Endothelial cell of umbilical vein (primary cell): ENCODE data around the gene TMEM178B. TPM values are rescaled to one million over a fixed set of nuclear protein-coding genes. Genes with fewer than 3 reads are reported as not detected.
"Not testable (repeated sequence)": the region's sequence is repeated elsewhere in the genome, so short reads cannot be mapped to it uniquely, and the experiment has no call there.

Experiments
- BruUV-seq: library from RNA; stranded (reverse); fragments of 400-500 nt; replicated peaks from 2 replicates; lab custom pipeline; 2021; lab: Mats Ljungman, UMichigan
- CTCF ChIA-PET: fragments of 300-600, 350-600 bp; sonication (Branson Sonifier 250); formaldehyde crosslinking; loops from one replicate; lab custom pipeline; 2021; ENCODE audit warnings: antibody characterized with exemption, inconsistent platforms; lab: Charles Lee
- POLR2A ChIA-PET: fragments of 300-600, 350-600 bp; sonication (Branson Sonifier 250); formaldehyde crosslinking; loops from one replicate; lab custom pipeline; 2021; ENCODE audit warnings: antibody characterized with exemption, inconsistent platforms; lab: Charles Lee
- DNase-seq: peaks from one replicate; pipeline ENCODE4 v3.0.0-alpha.2; 2011; ENCODE audit warnings: low read depth, low spot score
- FAIRE-seq: peaks from 2 replicates; lab custom pipeline; 2011; peaks lifted over from hg19 to GRCh38; lab: Jason Lieb, UNC
- H2AFZ ChIP-seq: 2 replicates; pipeline ENCODE4 v1.6.0; 2012; ENCODE audit warnings: low read depth, low read length, control low read depth, inconsistent platforms
- H3K27ac ChIP-seq: 2 replicates; pipeline ENCODE4 v1.5.1; 2011; ENCODE audit warnings: low read depth, mild to moderate bottlenecking, control low read depth, low read length, moderate library complexity; ENCODE audit not compliant: insufficient read depth
- H3K27me3 ChIP-seq, 2 experiments: 2 replicates each; pipeline versions ENCODE4 v1.6.0 to v1.6.1; 2011; ENCODE audit warnings: low read length in 2 of 2, mixed read lengths in 1 of 2; ENCODE audit not compliant: control insufficient read depth in 2 of 2, insufficient read depth in 2 of 2
- H3K36me3 ChIP-seq, 2 experiments: 2 replicates in 1 of 2; 3 replicates in 1 of 2; pipeline ENCODE4 v1.5.1; 2011; ENCODE audit warnings: low read length in 2 of 2, mild to moderate bottlenecking in 1 of 2, moderate library complexity in 1 of 2; ENCODE audit not compliant: control insufficient read depth in 2 of 2, insufficient read depth in 2 of 2; ENCODE audit errors: extremely low read depth in 1 of 2
- H3K4me1 ChIP-seq: 3 replicates; pipeline ENCODE4 v1.5.1; 2011; ENCODE audit warnings: mild to moderate bottlenecking, low read length; ENCODE audit not compliant: control insufficient read depth, insufficient read depth; ENCODE audit errors: extremely low read depth
- H3K4me2 ChIP-seq: 2 replicates; pipeline ENCODE4 v1.6.1; 2011; ENCODE audit warnings: low read length, control low read depth, mixed read lengths; ENCODE audit not compliant: insufficient read depth
- H3K4me3 ChIP-seq, 3 experiments: fragments of 200-600 bp in 1 of 3; sonication (generic), shearing (Covaris generic) in 1 of 3; replicated peaks in 1 of 3; 2 replicates each; pipeline ENCODE4 v1.5.1; 2011 to 2016; ENCODE audit warnings: control low read depth in 3 of 3, low read length in 3 of 3, mild to moderate bottlenecking in 2 of 3, inconsistent platforms in 1 of 3, low read depth in 1 of 3, moderate library complexity in 1 of 3; ENCODE audit not compliant: insufficient read depth in 1 of 3
- H3K79me2 ChIP-seq: 2 replicates; pipeline ENCODE4 v1.6.0; 2012; ENCODE audit warnings: low read length, inconsistent platforms; ENCODE audit not compliant: control insufficient read depth, insufficient read depth
- H3K9ac ChIP-seq: replicated peaks from 2 replicates; pipeline ENCODE3; 2011; ENCODE audit warnings: low read length, control low read depth; ENCODE audit not compliant: insufficient read depth; ENCODE audit errors: extremely low read depth
- H3K9me1 ChIP-seq: replicated peaks from 3 replicates; pipeline ENCODE4 v1.6.0; 2011; ENCODE audit warnings: mild to moderate bottlenecking, low read length; ENCODE audit not compliant: control insufficient read depth, insufficient read depth; ENCODE audit errors: extremely low read depth
- H3K9me3 ChIP-seq: replicated peaks from 2 replicates; pipeline ENCODE4 v1.5.1; 2012; ENCODE audit warnings: low read length, inconsistent platforms; ENCODE audit not compliant: control insufficient read depth, insufficient read depth
- H4K20me1 ChIP-seq: replicated peaks from 2 replicates; pipeline ENCODE3; 2011; ENCODE audit warnings: mild to moderate bottlenecking, low read length; ENCODE audit not compliant: control insufficient read depth, insufficient read depth; ENCODE audit errors: extremely low read depth
- CTCF ChIP-seq, 2 donors: IDR thresholded peaks; 1 replicate in 1 of 2; 2 replicates in 1 of 2; pipeline ENCODE4 v1.5.1; 2011; ENCODE audit warnings: low read length in 2 of 2, mild to moderate bottlenecking in 2 of 2, moderate library complexity in 2 of 2, control low read depth in 1 of 2, inconsistent platforms in 1 of 2, low read depth in 1 of 2; ENCODE audit not compliant: insufficient read depth in 1 of 2; ENCODE audit errors: extremely low read depth in 1 of 2
- EZH2 ChIP-seq: IDR thresholded peaks from 2 replicates; pipeline ENCODE4 v1.6.1; 2012; ENCODE audit warnings: borderline replicate concordance, low read depth, mild to moderate bottlenecking, moderate library complexity, low read length, inconsistent platforms; ENCODE audit not compliant: severe bottlenecking
- FOS ChIP-seq: IDR thresholded peaks from 2 replicates; pipeline ENCODE4 v1.6.1; 2011; ENCODE audit warnings: mild to moderate bottlenecking, low read length, moderate library complexity, borderline replicate concordance; ENCODE audit not compliant: insufficient read depth
- GATA2 ChIP-seq: IDR thresholded peaks from 2 replicates; pipeline ENCODE4 v1.7.0; 2011; ENCODE audit warnings: low read depth, mild to moderate bottlenecking, moderate library complexity, mixed read lengths, low read length; ENCODE audit not compliant: insufficient read length, insufficient read depth
- JUN ChIP-seq: IDR thresholded peaks from 2 replicates; pipeline ENCODE4 v1.6.1; 2011; ENCODE audit warnings: borderline replicate concordance, low read depth; ENCODE audit not compliant: insufficient read length, insufficient read depth
- MAX ChIP-seq: IDR thresholded peaks from 2 replicates; pipeline ENCODE4 v1.6.1; 2011; ENCODE audit not compliant: insufficient read depth, insufficient read length
- MYC ChIP-seq: IDR thresholded peaks from one replicate; pipeline ENCODE4 v1.6.1; 2011; ENCODE audit warnings: mild to moderate bottlenecking, low read depth, low read length
- POLR2A ChIP-seq: IDR thresholded peaks from 2 replicates; pipeline ENCODE4 v1.6.1; 2012; ENCODE audit warnings: low read depth, mild to moderate bottlenecking, control low read depth, low read length
- POLR2AphosphoS5 ChIP-seq: IDR thresholded peaks from 2 replicates; pipeline ENCODE4 v1.6.1; 2012; ENCODE audit warnings: low read depth, mild to moderate bottlenecking, control low read depth, low read length, moderate library complexity; ENCODE audit not compliant: insufficient read depth
- dilution Hi-C: fragments of 300-500 bp; cut with MboI; formaldehyde crosslinking; loops from one replicate; pipeline ENCODE4 v1.15.0; 2019; ENCODE audit warnings: low sequenced_read_pairs; ENCODE audit not compliant: extremely low pct_ligation_motif_present
- intact Hi-C: fragments of 100-400 bp; cut with micrococcal nuclease; formaldehyde crosslinking; loops from one replicate; pipeline ENCODE4 v1.10.0; 2022
- polyA plus RNA-seq, 4 experiments: library from polyadenylated mRNA; depleted of rRNA in 3 of 4; stranded (reverse) in 3 of 4; unstranded in 1 of 4; fragments of >200 nt; gene quantifications; 2 replicates each; pipeline versions ENCODE4 v1.2.1 to v1.2.3, GENCODE V29; 2011 to 2012; ENCODE audit warnings: missing spikeins in 1 of 4
- total RNA-seq: library from RNA; stranded (reverse); gene quantifications from 2 replicates; pipeline ENCODE4 v1.2.3, GENCODE V29; 2021

Gene TMEM178B
- total and polyA plus RNA-seq, 2 donors (not counting 3 experiments of a cell fraction or from before 2014, with no cell fraction given): not detected

GRCh38 chr7:141028767-141029166 is 45.1 kb upstream of the TMEM178B start:
- H3K4me3 ChIP-seq: no peak overlapping the region
- no peaks in the 10 kb centered on the region for H3K79me2 ChIP-seq
- dilution Hi-C loops (no loop called here), intact Hi-C loops (no loop called here)
- no peaks in the 10 kb centered on the region for H3K9me1 ChIP-seq
- no peaks in the 10 kb centered on the region for H3K4me1 ChIP-seq
- no peaks in the 10 kb centered on the region for H3K9me3 ChIP-seq
- H4K20me1 ChIP-seq: no peaks in the 10 kb centered on the region
- BruUV-seq: no TSS peak
- DNase-seq (no peak), FAIRE-seq (no peak)
- TF ChIP-seq GATA2 (no peak), POLR2AphosphoS5 (no peak), CTCF (IDR thresholded peaks at IDR 0.05; ENCODE audit: extremely low read depth in 1 of 2, insufficient read depth in 1 of 2, low read depth in 1 of 2, low read length in 2 of 2) (no peak), FOS (no peak), EZH2 (no peak), MYC (no peak), JUN (no peak), MAX (no peak), POLR2A (no peak)
- POLR2A ChIA-PET: no interaction called here
- no peaks in the 10 kb centered on the region for H3K36me3 ChIP-seq
- no peak overlapping the region for H3K9ac ChIP-seq
- H2AFZ ChIP-seq: no peak overlapping the region
- CTCF ChIA-PET: no interaction called here
- H3K27me3 ChIP-seq: no peaks in the 10 kb centered on the region
- no peak overlapping the region for H3K4me2 ChIP-seq
- no peak overlapping the region for H3K27ac ChIP-seq

GRCh38 chr7:141032539-141033323 is 41.1 kb upstream of the TMEM178B start:
- CTCF ChIA-PET: not testable (repeated sequence)

GRCh38 chr7:141038100-141038499 is 35.8 kb upstream of the TMEM178B start:
- CTCF ChIA-PET, H3K4me1 ChIP-seq, H3K79me2 ChIP-seq, H3K27me3 ChIP-seq, POLR2A ChIA-PET, H3K36me3 ChIP-seq, H3K4me2 ChIP-seq, intact Hi-C loops, dilution Hi-C loops, H3K9me3 ChIP-seq, H3K9me1 ChIP-seq, H3K9ac ChIP-seq, H3K4me3 ChIP-seq, BruUV-seq, FAIRE-seq, H2AFZ ChIP-seq, H4K20me1 ChIP-seq, DNase-seq, H3K27ac ChIP-seq: not testable (repeated sequence)

More at GRCh38 chr7:141032539-141033323, 41.1 kb upstream of the TMEM178B start:
- DNase-seq, H3K36me3 ChIP-seq, H4K20me1 ChIP-seq, H3K9me1 ChIP-seq, H3K9ac ChIP-seq, FAIRE-seq, POLR2A ChIA-PET, H3K27me3 ChIP-seq, H3K27ac ChIP-seq, H3K4me1 ChIP-seq, H3K4me2 ChIP-seq, BruUV-seq, H3K4me3 ChIP-seq, dilution Hi-C loops, H3K79me2 ChIP-seq, intact Hi-C loops, H3K9me3 ChIP-seq, H2AFZ ChIP-seq: not testable (repeated sequence)
